ENCODE data around the gene ATP8B2.
"Not testable (repeated sequence)": the region's sequence is repeated elsewhere in the genome, so short reads cannot be mapped to it uniquely, and the experiment has no call there.

ATP8B2 gene

DNA sequence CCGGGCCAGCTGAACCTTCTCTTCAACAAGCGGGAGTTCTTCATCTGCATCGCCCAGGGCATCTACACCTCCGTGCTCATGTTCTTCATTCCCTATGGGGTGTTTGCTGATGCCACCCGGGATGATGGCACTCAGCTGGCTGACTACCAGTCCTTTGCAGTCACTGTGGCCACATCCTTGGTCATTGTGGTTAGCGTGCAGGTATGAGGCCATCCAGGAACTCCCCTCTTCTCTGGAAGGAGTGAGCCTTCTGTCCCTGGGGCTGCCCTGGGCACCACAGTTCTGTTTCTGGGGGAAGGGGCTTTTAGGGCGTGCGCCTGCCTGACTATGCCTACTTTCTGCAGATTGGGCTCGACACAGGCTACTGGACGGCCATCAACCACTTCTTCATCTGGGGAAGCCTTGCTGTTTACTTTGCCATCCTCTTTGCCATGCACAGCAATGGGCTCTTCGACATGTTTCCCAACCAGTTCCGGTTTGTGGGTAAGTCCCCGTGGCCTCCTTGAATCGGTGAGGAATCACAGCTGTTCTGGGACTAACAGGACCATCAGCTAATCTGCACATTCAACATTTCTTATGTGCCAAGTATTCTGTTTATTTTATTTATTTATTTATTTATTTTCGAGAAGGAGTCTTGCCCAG, 21.1 kb downstream of the ATP8B2 start:
- DNase-seq (ENCODE audit: low spot score), result no peak

GRCh38 chr1:154347961-154348360, 22.6 kb downstream of the ATP8B2 start:
- DNase-seq (ENCODE audit: low spot score), result no peak

GRCh38 chr1:154348429-154349076, 23.2 kb downstream of the ATP8B2 start:
- no peak for DNase-seq (ENCODE audit: low spot score)

DNA sequence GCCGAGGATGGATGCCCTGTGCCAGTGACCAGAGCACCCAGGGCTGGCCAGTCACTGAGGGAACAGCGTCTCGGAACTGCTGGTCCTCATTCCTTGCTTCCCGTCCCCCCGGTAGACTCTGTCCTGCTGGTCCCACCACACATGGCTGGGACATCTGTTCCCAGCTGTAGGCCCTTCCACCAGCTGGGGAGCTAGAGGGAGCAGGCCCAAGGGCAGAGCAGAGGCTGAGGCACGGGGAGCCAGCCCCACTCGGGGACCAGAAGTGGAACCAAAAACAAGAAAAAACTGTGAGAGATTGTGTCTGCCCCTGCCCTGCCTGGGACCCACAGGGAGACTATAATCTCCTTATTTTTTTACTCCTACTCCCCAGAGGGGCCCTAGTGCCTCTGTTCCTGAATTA, 23.8 kb downstream of the ATP8B2 start:
- DNase-seq (ENCODE audit: low spot score), result no peak

- DNase-seq (ENCODE audit: low spot score), result no peak
Observed at GRCh38 chr1:154350383-154350782, 25.1 kb downstream of the ATP8B2 start.

- DNase-seq (ENCODE audit: low spot score), result no peak
Observed at GRCh38 chr1:154351363-154352068, 26.2 kb downstream of the ATP8B2 start.

GRCh38 chr1:154352245-154352580, 26.9 kb downstream of the ATP8B2 start:
- no peak for DNase-seq (ENCODE audit: low spot score)

- no peak for DNase-seq (ENCODE audit: low spot score)
Observed at GRCh38 chr1:154352581-154353459, 27.5 kb downstream of the ATP8B2 start.

DNA sequence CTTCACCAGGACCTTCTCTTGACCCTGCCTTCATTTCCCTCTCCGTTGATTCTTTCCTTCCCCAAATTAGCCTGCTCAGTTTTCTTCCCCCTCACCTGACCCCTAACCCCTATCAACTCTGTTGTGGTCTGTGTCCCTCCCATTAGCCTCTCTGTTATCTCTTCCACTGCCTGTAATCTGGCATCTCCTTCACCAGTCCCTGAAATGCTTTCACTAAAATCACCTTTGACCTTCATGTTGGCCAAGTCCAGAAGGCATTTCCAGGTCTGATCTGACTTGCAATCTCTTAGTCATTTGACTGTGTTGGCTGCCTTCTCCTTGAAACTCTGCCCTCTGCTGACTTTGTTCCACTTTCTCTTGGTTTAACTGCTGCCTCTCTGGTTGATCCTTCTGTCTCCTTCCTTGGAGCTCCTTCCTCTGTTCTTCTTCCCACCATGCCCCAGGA, 28.2 kb downstream of the ATP8B2 start:
- DNase-seq (ENCODE audit: low spot score), result peak; percentile 28

- no peak for DNase-seq (ENCODE audit: low spot score)
Observed at GRCh38 chr1:154353966-154354365, 28.6 kb downstream of the ATP8B2 start.

GRCh38 chr1:154358519-154358918, 33.2 kb downstream of the ATP8B2 start:
- no peak for DNase-seq (ENCODE audit: low spot score)

DNA sequence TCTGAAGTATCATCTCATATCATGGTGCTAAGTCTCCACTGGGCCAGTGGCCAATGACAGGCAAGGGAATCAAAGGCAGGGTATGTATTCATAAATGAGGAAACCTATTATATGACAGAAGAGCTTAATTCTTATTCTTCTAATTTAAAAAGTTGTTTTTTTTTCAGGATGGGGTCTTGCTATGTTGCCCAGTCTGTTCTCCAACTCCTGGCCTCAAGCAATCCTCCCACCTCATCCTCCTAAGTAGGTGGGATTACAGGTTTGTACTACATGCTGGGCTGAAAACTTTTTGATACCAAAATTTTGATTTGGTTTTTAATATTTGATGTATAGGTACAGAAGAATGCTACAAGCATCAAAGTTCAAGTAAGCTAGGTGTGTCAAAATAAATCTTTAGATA, 35.0 kb downstream of the ATP8B2 start:
- no peak for DNase-seq (ENCODE audit: low spot score)

DNA sequence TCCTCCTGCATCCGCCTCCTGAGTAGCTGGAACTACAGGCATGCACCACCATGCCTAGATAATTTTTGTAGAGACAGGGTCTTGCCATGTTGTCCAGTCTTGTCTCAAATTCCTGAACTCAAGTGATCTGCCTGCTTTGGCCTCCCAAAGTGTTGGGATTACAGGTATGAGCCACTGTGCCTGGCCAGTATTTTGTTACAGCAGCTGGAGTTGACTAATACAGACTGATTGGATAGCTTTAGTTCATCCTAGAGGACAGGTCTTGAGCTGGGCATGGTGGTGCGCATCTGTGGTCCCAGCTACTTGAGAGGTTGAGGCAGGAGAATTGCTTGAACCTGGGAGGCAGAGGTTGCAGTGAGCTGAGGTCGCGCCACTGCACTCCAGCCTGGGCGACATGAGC, 35.6 kb downstream of the ATP8B2 start:
- DNase-seq (ENCODE audit: low spot score), result not testable (repeated sequence)

GRCh38 chr1:154361357-154361756, 36.0 kb downstream of the ATP8B2 start:
- no peak for DNase-seq (ENCODE audit: low spot score)

- no peak for DNase-seq (ENCODE audit: low spot score)
Observed at GRCh38 chr1:154371436-154371835, 46.1 kb downstream of the ATP8B2 start.

- DNase-seq (ENCODE audit: low spot score), result not testable (repeated sequence)
Observed at GRCh38 chr1:154373777-154374357, 48.5 kb downstream of the ATP8B2 start.

DNA sequence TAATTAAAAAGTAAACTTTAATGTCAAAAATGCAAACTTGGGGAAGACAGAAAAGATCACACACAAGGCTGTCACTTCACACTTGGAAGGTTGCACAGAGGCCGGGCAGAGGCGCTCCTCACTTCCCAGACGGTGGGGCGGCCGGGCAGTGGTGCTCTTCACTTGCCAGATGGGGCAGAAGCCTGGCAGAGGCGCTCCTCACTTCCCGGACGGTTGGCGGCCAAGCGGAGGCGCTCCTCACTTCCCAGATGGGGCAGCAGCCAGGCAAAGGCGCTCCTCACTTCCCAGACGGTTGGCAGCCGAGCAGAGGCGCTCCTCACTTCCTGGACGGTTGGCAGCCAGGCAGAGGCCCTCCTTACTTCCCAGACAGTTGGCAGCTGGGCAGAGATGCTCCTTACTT, 54.0 kb downstream of the ATP8B2 start:
- no peak for DNase-seq (ENCODE audit: low spot score)

GRCh38 chr1:154384650-154385489, 59.5 kb downstream of the ATP8B2 start:
- DNase-seq (ENCODE audit: low spot score), result no peak

DNA sequence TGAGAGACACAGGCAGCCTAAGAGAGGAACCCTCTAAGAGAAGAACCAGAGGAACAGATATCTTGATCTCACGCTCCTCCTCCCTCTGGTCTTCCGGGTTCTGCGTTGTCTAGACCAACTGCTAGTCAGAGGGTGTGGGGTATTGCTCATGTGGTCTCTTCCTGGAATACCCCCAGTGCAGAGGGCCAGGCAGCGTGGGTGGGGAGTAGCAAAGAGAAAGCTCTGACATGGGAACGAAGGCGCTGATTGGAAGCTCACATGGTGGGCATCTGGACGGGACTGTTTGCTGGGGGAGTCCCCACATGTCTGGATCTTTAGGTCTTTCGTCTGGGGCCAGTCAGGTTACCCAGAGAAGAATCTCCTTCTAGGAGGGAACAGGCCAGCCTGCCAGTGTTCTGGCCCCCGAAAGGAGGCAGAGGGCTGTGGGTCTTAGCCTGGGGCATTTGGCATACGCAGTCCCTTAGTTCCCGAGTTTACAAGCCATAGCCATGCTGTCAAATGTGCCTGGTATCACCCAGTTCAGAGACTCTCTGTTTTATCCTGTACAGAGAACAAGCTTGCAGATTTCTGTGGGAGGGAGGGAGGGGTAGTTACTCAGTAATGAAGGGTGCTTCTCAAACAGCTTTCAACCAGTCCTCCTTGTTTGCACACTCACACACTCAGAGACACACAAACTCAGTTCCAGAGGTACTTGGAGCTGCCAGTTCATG, 61.5 kb downstream of the ATP8B2 start:
- no peak for DNase-seq (ENCODE audit: low spot score)

GRCh38 chr1:154391086-154391770, 65.9 kb downstream of the ATP8B2 start:
- no peak for DNase-seq (ENCODE audit: low spot score)
